ENCODE measurements around the gene FGF22.
A peak's percentile ranks its signal among the peaks of the same experiment; 100 is the strongest.
"Not testable (repeated sequence)": the region's sequence is repeated elsewhere in the genome, so short reads cannot be mapped to it uniquely, and the experiment has no call there.

The FGF22 gene

GRCh38 chr19:623974-624373, 15.7 kb upstream of the FGF22 start:
- no peak overlapping the region for H3K27ac ChIP-seq
- H3K9me3 ChIP-seq (ENCODE audit: low read depth, low read length), result no peaks in the 10 kb centered on the region
- peaks cover 33% of the 10 kb centered on the region for H3K36me3 ChIP-seq (ENCODE audit: insufficient read depth, low read length)
- no peak for DNase-seq (ENCODE audit: low read depth, low spot score)
- no peak overlapping the region for H3K4me3 ChIP-seq
- TF ChIP-seq EZH2 (IDR thresholded peaks at IDR 0.05) (no peak), FOXP2 (optimal IDR thresholded peaks at IDR 0.05; ENCODE audit: control extremely low read depth, extremely low read length, insufficient read depth) (no peak), POLR2AphosphoS5 (IDR thresholded peaks at IDR 0.05; ENCODE audit: borderline replicate concordance, low read depth, low read length) (no peak)
- H3K9ac ChIP-seq (ENCODE audit: insufficient read length), result no peak overlapping the region

- peaks cover 32% of the 10 kb centered on the region for H3K36me3 ChIP-seq (ENCODE audit: insufficient read depth, low read length)
- DNase-seq (ENCODE audit: low read depth, low spot score), result no peak
- H3K27ac ChIP-seq, result no peak overlapping the region
- H3K9me3 ChIP-seq (ENCODE audit: low read depth, low read length), result no peaks in the 10 kb centered on the region
- H3K9ac ChIP-seq (ENCODE audit: insufficient read length), result no peak overlapping the region
- TF ChIP-seq EZH2 (IDR thresholded peaks at IDR 0.05) (no peak), FOXP2 (optimal IDR thresholded peaks at IDR 0.05; ENCODE audit: control extremely low read depth, extremely low read length, insufficient read depth) (no peak), POLR2AphosphoS5 (IDR thresholded peaks at IDR 0.05; ENCODE audit: borderline replicate concordance, low read depth, low read length) (no peak)
- H3K4me3 ChIP-seq, result no peak overlapping the region
Observed at GRCh38 chr19:624433-625109, 15.1 kb upstream of the FGF22 start.

- Histone ChIP-seq H3K9ac (ENCODE audit: insufficient read length) (no peak overlapping the region), H3K9me3 (ENCODE audit: low read depth, low read length) (no peaks in the 10 kb centered on the region), H3K36me3 (ENCODE audit: insufficient read depth, low read length) (peaks cover 32% of the 10 kb centered on the region), H3K27ac (no peak overlapping the region), H3K4me3 (no peak overlapping the region)
- DNase-seq (ENCODE audit: low read depth, low spot score), result no peak
- TF ChIP-seq EZH2 (IDR thresholded peaks at IDR 0.05) (no peak), POLR2AphosphoS5 (IDR thresholded peaks at IDR 0.05; ENCODE audit: borderline replicate concordance, low read depth, low read length) (no peak), FOXP2 (optimal IDR thresholded peaks at IDR 0.05; ENCODE audit: control extremely low read depth, extremely low read length, insufficient read depth) (no peak)
Observed at GRCh38 chr19:625257-625656, 14.4 kb upstream of the FGF22 start.

- not testable (repeated sequence) for H3K9ac ChIP-seq (ENCODE audit: insufficient read length); H3K9me3 ChIP-seq (ENCODE audit: low read depth, low read length)
- Histone ChIP-seq H3K36me3 (ENCODE audit: insufficient read depth, low read length) (peaks cover 40% of the 10 kb centered on the region), H3K27ac (peak overlapping the region; percentile 56; the same call in 1 of the 2 replicates), H3K4me3 (peak overlapping the region; percentile 45; the same call in 1 of the 2 replicates)
- peak; percentile 98 for DNase-seq (ENCODE audit: low read depth, low spot score)
Observed at GRCh38 chr19:626566-626965, 13.1 kb upstream of the FGF22 start.

- H3K9ac ChIP-seq (ENCODE audit: insufficient read length), result no peak overlapping the region
- no peak for DNase-seq (ENCODE audit: low read depth, low spot score)
- H3K4me3 ChIP-seq, result no peak overlapping the region
- peaks cover 42% of the 10 kb centered on the region for H3K36me3 ChIP-seq (ENCODE audit: insufficient read depth, low read length)
- no peak overlapping the region for H3K27ac ChIP-seq
- no peak for TF ChIP-seq POLR2AphosphoS5 (IDR thresholded peaks at IDR 0.05; ENCODE audit: borderline replicate concordance, low read depth, low read length)
- no peak for TF ChIP-seq FOXP2 (optimal IDR thresholded peaks at IDR 0.05; ENCODE audit: control extremely low read depth, extremely low read length, insufficient read depth)
- TF ChIP-seq EZH2 (IDR thresholded peaks at IDR 0.05), result no peak
- no peaks in the 10 kb centered on the region for H3K9me3 ChIP-seq (ENCODE audit: low read depth, low read length)
Observed at GRCh38 chr19:628168-628567, 11.5 kb upstream of the FGF22 start.

GRCh38 chr19:629515-629914, 10.2 kb upstream of the FGF22 start:
- H3K36me3 ChIP-seq (ENCODE audit: insufficient read depth, low read length), result peaks cover 42% of the 10 kb centered on the region

GRCh38 chr19:629961-630714, 9.5 kb upstream of the FGF22 start:
- H3K9ac ChIP-seq (ENCODE audit: insufficient read length), result no peak overlapping the region
- H3K36me3 ChIP-seq (ENCODE audit: insufficient read depth, low read length), result peaks cover 36% of the 10 kb centered on the region
- no peak overlapping the region for H3K4me3 ChIP-seq
- no peaks in the 10 kb centered on the region for H3K9me3 ChIP-seq (ENCODE audit: low read depth, low read length)
- DNase-seq (ENCODE audit: low read depth, low spot score), result no peak
- TF ChIP-seq POLR2AphosphoS5 (IDR thresholded peaks at IDR 0.05; ENCODE audit: borderline replicate concordance, low read depth, low read length) (no peak), EZH2 (IDR thresholded peaks at IDR 0.05) (no peak), FOXP2 (optimal IDR thresholded peaks at IDR 0.05; ENCODE audit: control extremely low read depth, extremely low read length, insufficient read depth) (no peak)
- H3K27ac ChIP-seq, result no peak overlapping the region

More at GRCh38 chr19:629515-629914, 10.2 kb upstream of the FGF22 start:
- not testable (repeated sequence) for H3K4me3 ChIP-seq; H3K9ac ChIP-seq (ENCODE audit: insufficient read length); DNase-seq (ENCODE audit: low read depth, low spot score); H3K9me3 ChIP-seq (ENCODE audit: low read depth, low read length); H3K27ac ChIP-seq

GRCh38 chr19:632579-633067, 7.1 kb upstream of the FGF22 start:
- Histone ChIP-seq H3K36me3 (ENCODE audit: insufficient read depth, low read length) (peaks cover 28% of the 10 kb centered on the region), H3K27ac (no peak overlapping the region), H3K9me3 (ENCODE audit: low read depth, low read length) (no peaks in the 10 kb centered on the region), H3K9ac (ENCODE audit: insufficient read length) (peak overlapping the region; percentile 90), H3K4me3 (peak overlapping the region; percentile 97)
- DNase-seq (ENCODE audit: low read depth, low spot score), result no peak
- TF ChIP-seq FOXP2 (optimal IDR thresholded peaks at IDR 0.05; ENCODE audit: control extremely low read depth, extremely low read length, insufficient read depth), result no peak
- TF ChIP-seq EZH2 (IDR thresholded peaks at IDR 0.05), result no peak
- peak; percentile 21; the same call in 1 of the 2 replicates for TF ChIP-seq POLR2AphosphoS5 (IDR thresholded peaks at IDR 0.05; ENCODE audit: borderline replicate concordance, low read depth, low read length)

Data from SK-N-MC (cell line).